ENCODE results near the gene CFAP300.

GRCh38 chr11:102014756-102015155 is 32.5 kb upstream of the CFAP300 start:
- TF ChIP-seq POLR2A (IDR thresholded peaks at IDR 0.05) = no peak
- no peak for TF ChIP-seq CTCF (IDR thresholded peaks at IDR 0.05 in 8 of 11, conservative IDR thresholded peaks at IDR 0.05 in 3 of 11)

All from spleen (tissue), 7 donors.